Ovary (tissue), 3 donors: ENCODE measurements around the gene KCNK16.

ENCODE experiments used
- EP300 ChIP-seq: sonication (generic); formaldehyde crosslinking; IDR thresholded peaks from one replicate; pipeline ENCODE4 v1.6.1; 2017; ENCODE audit warnings: antibody characterized with exemption
- POLR2A ChIP-seq: fragments of 450-650 bp; IDR thresholded peaks from one replicate; pipeline ENCODE4 v1.6.1; 2017; ENCODE audit warnings: antibody characterized with exemption, mild to moderate bottlenecking, moderate library complexity
- TF ChIP-seq, protein P1 (sequence below), 3 donors: fragments of 450-650 bp in 2 of 3; fragments of 200-600 bp in 1 of 3; IDR thresholded peaks; one replicate each; pipeline versions ENCODE4 v1.5.1 to v1.8.0; 2016 to 2022; ENCODE audit warnings: antibody characterized with exemption in 3 of 3, mild to moderate bottlenecking in 1 of 3
- donor health status: DM: no; HTN: no; CAD: no.

DNA sequence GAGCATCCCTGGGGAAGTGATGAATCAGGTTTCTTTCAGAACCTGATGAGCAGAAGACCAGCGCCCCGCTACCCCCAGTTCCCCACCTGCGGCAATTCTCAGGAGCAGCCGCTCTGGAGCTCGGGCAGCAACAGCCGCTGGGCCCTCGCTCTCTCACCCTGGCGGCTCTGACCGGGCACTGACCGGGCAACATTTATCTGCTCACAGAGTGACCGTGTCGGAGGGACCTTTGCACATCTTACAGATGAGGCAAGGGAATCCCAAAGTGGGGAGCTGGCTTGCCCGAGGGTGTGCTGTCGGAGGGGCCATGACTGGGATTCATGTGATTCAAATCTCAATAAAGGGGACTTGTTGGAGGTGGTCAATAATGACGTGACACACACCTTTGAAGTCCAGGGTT lies 26.2 kb upstream of the KCNK16 start:
- TF ChIP-seq, protein P1, sequence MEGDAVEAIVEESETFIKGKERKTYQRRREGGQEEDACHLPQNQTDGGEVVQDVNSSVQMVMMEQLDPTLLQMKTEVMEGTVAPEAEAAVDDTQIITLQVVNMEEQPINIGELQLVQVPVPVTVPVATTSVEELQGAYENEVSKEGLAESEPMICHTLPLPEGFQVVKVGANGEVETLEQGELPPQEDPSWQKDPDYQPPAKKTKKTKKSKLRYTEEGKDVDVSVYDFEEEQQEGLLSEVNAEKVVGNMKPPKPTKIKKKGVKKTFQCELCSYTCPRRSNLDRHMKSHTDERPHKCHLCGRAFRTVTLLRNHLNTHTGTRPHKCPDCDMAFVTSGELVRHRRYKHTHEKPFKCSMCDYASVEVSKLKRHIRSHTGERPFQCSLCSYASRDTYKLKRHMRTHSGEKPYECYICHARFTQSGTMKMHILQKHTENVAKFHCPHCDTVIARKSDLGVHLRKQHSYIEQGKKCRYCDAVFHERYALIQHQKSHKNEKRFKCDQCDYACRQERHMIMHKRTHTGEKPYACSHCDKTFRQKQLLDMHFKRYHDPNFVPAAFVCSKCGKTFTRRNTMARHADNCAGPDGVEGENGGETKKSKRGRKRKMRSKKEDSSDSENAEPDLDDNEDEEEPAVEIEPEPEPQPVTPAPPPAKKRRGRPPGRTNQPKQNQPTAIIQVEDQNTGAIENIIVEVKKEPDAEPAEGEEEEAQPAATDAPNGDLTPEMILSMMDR (IDR thresholded peaks at IDR 0.05) = no peak
- TF ChIP-seq POLR2A (no peak), EP300 (no peak)
